ENCODE results near the gene LGR6.

The LGR6 gene

DNA sequence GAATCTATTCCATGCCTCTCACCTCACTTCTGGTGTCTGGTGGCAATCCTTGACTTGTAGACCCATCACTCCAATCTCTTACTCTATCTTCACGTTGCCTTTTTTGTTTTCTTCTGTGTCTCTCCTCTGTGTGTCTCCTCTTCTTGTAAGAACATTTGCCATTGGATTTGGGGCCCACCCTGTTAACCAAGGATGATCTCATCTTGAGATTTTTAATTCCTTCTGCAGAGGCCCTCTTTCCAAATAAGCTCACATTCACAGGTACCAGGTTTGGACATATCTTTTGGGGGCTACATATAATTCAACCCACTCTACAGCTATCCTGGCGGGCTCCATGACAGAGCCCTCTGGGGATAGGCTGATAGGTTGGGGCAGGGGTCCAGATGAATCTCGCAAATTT lies 92.3 kb downstream of the LGR6 start:
- Histone ChIP-seq H3K4me1 (ENCODE audit: control insufficient read depth, insufficient read depth, low read length) (peaks cover 17% of the 10 kb centered on the region), H3K27ac (ENCODE audit: extremely low read depth, low read depth, low read length) (no peak overlapping the region), H3K9me3 (ENCODE audit: control insufficient read depth, insufficient read depth, low read depth, low read length) (no peaks in the 10 kb centered on the region), H3K4me3 (ENCODE audit: low read depth, low read length) (no peak overlapping the region), H3K36me3 (ENCODE audit: control insufficient read depth in 2 of 2, insufficient read depth in 1 of 2, low read length in 2 of 2) (no peaks in the 10 kb centered on the region)
- TF ChIP-seq HOXA7 (CRISPR knock-in tag; IDR thresholded peaks at IDR 0.05; ENCODE audit: borderline replicate concordance) (no peak), HOXC10 (CRISPR knock-in tag; IDR thresholded peaks at IDR 0.05) (no peak), ZNF555 (tag by site-specific recombination; conservative IDR thresholded peaks at IDR 0.05) (no peak), ZNF140 (tag by site-specific recombination; IDR thresholded peaks at IDR 0.05) (no peak), KLF16 (tag by site-specific recombination; IDR thresholded peaks at IDR 0.05) (no peak), ZNF843 (tag by site-specific recombination; IDR thresholded peaks at IDR 0.05) (no peak), ZNF394 (tag by site-specific recombination; IDR thresholded peaks at IDR 0.05; ENCODE audit: borderline replicate concordance) (no peak), ZNF302 (tag by site-specific recombination; IDR thresholded peaks at IDR 0.05; ENCODE audit: low read depth) (no peak), ZNF558 (tag by site-specific recombination; IDR thresholded peaks at IDR 0.05) (0 out of 2 replicates have a peak, but pooled peaks have one; percentile 22), ZNF549 (tag by site-specific recombination; IDR thresholded peaks at IDR 0.05) (no peak), FEZF1 (tag by site-specific recombination; IDR thresholded peaks at IDR 0.05) (no peak), ZNF174 (tag by site-specific recombination; IDR thresholded peaks at IDR 0.05) (no peak), ZSCAN23 (tag by site-specific recombination; IDR thresholded peaks at IDR 0.05) (no peak), ZNF747 (tag by site-specific recombination; IDR thresholded peaks at IDR 0.05) (no peak), GLIS1 (tag by site-specific recombination; IDR thresholded peaks at IDR 0.05) (no peak), ZBTB20 (tag by site-specific recombination; IDR thresholded peaks at IDR 0.05) (peak; percentile 64), ZNF600 (tag by site-specific recombination; IDR thresholded peaks at IDR 0.05) (no peak), BCL11A (tag by site-specific recombination; IDR thresholded peaks at IDR 0.05; ENCODE audit: low read depth) (no peak)
- TF ChIP-seq, protein P1, sequence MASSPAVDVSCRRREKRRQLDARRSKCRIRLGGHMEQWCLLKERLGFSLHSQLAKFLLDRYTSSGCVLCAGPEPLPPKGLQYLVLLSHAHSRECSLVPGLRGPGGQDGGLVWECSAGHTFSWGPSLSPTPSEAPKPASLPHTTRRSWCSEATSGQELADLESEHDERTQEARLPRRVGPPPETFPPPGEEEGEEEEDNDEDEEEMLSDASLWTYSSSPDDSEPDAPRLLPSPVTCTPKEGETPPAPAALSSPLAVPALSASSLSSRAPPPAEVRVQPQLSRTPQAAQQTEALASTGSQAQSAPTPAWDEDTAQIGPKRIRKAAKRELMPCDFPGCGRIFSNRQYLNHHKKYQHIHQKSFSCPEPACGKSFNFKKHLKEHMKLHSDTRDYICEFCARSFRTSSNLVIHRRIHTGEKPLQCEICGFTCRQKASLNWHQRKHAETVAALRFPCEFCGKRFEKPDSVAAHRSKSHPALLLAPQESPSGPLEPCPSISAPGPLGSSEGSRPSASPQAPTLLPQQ (tag by site-specific recombination; IDR thresholded peaks at IDR 0.05), result peak; percentile 79
- ChIA-PET CTCF (interaction anchor here (0.6 to 1.3 kb wide), 4 partner anchors 11 to 87 kb away, joined by 3 to 9 read pairs (median 5); no protein-coding TSS in a partner anchor), POLR2A (no interaction called here)

DNA sequence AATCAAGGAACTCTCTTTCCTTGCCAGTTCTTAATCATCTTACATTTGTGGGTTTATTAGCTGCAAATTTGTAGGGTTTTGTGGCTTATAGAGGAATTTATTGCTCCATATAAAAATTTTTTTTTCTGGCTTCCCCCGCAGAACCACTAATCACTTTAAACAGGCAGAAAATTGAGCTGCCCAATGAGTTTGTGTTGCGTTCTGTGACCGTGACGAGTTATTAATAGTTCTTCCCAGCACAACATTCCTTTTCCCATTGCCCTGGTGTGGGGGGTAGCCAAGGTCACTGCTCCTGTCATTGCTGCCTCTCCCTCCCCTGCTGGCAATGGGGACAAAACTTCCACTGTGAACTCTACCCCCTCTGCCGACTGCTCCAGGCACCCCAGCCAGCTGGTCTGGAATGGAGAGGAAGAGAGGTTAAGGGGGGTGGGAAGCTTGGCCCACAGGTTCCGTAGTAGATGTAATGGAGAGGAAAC lies 93.1 kb downstream of the LGR6 start:
- TF ChIP-seq TCF7L2 (IDR thresholded peaks at IDR 0.05; ENCODE audit: borderline replicate concordance, low read depth, low read length), result no peak
- TF ChIP-seq ZFHX2 (tag by site-specific recombination; conservative IDR thresholded peaks at IDR 0.05), result no peak
- no peak for TF ChIP-seq REPIN1 (tag by site-specific recombination; IDR thresholded peaks at IDR 0.05; ENCODE audit: low read depth)
- TF ChIP-seq ZNF600 (tag by site-specific recombination; IDR thresholded peaks at IDR 0.05), result peak; percentile 55; the same call in 1 of the 2 replicates
- peak; percentile 33; the same call in 1 of the 2 replicates for TF ChIP-seq GLIS1 (tag by site-specific recombination; IDR thresholded peaks at IDR 0.05)
- no peak for TF ChIP-seq ZBTB20 (tag by site-specific recombination; IDR thresholded peaks at IDR 0.05)
- TF ChIP-seq FEZF1 (tag by site-specific recombination; IDR thresholded peaks at IDR 0.05), result no peak
- TF ChIP-seq TRIM28 (IDR thresholded peaks at IDR 0.05; ENCODE audit: borderline replicate concordance, low read length), result no peak
- TF ChIP-seq ZNF140 (tag by site-specific recombination; IDR thresholded peaks at IDR 0.05), result no peak
- TF ChIP-seq ZNF837 (tag by site-specific recombination; IDR thresholded peaks at IDR 0.05), result no peak
- TF ChIP-seq MYNN (tag by site-specific recombination; IDR thresholded peaks at IDR 0.05; ENCODE audit: borderline replicate concordance), result no peak
- TF ChIP-seq, protein P2, sequence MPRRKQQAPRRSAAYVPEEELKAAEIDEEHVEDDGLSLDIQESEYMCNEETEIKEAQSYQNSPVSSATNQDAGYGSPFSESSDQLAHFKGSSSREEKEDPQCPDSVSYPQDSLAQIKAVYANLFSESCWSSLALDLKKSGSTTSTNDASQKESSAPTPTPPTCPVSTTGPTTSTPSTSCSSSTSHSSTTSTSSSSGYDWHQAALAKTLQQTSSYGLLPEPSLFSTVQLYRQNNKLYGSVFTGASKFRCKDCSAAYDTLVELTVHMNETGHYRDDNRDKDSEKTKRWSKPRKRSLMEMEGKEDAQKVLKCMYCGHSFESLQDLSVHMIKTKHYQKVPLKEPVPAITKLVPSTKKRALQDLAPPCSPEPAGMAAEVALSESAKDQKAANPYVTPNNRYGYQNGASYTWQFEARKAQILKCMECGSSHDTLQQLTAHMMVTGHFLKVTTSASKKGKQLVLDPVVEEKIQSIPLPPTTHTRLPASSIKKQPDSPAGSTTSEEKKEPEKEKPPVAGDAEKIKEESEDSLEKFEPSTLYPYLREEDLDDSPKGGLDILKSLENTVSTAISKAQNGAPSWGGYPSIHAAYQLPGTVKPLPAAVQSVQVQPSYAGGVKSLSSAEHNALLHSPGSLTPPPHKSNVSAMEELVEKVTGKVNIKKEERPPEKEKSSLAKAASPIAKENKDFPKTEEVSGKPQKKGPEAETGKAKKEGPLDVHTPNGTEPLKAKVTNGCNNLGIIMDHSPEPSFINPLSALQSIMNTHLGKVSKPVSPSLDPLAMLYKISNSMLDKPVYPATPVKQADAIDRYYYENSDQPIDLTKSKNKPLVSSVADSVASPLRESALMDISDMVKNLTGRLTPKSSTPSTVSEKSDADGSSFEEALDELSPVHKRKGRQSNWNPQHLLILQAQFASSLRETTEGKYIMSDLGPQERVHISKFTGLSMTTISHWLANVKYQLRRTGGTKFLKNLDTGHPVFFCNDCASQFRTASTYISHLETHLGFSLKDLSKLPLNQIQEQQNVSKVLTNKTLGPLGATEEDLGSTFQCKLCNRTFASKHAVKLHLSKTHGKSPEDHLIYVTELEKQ (tag by site-specific recombination; IDR thresholded peaks at IDR 0.05; ENCODE audit: borderline replicate concordance), result no peak
- TF ChIP-seq ZNF324 (tag by site-specific recombination; IDR thresholded peaks at IDR 0.05), result no peak
- TF ChIP-seq ZNF776 (tag by site-specific recombination; IDR thresholded peaks at IDR 0.05; ENCODE audit: borderline replicate concordance), result no peak
- H3K36me3 ChIP-seq (ENCODE audit: control insufficient read depth in 2 of 2, insufficient read depth in 1 of 2, low read length in 2 of 2), result no peaks in the 10 kb centered on the region
- CTCF ChIA-PET, result interaction anchor here (0.7 to 1.3 kb wide), 5 partner anchors 12 to 97 kb away, joined by 3 to 9 read pairs (median 4); no protein-coding TSS in a partner anchor
- POLR2A ChIA-PET, result interaction anchor here (0.6 kb wide), 1 partner anchor 65 kb away, joined by 6 read pairs; no protein-coding TSS in a partner anchor
- no peaks in the 10 kb centered on the region for H3K9me3 ChIP-seq (ENCODE audit: control insufficient read depth, insufficient read depth, low read depth, low read length)
- peaks cover 13% of the 10 kb centered on the region for H3K4me1 ChIP-seq (ENCODE audit: control insufficient read depth, insufficient read depth, low read length)
- no peak overlapping the region for H3K4me3 ChIP-seq (ENCODE audit: low read depth, low read length)
- no peak overlapping the region for H3K27ac ChIP-seq (ENCODE audit: extremely low read depth, low read depth, low read length)
